ENCODE measurements around the gene ARL15.

GRCh38 chr5:54329731-54330709 is 19.6 kb upstream of the ARL15 start:
- TF ChIP-seq CTCF (IDR thresholded peaks at IDR 0.05) (no peak), POLR2AphosphoS5 (IDR thresholded peaks at IDR 0.05) (no peak), POLR2A (IDR thresholded peaks at IDR 0.05) (no peak), EP300 (IDR thresholded peaks at IDR 0.05) (no peak)
